ENCODE measurements around the gene NADK. TPM values are rescaled to one million over a fixed set of nuclear protein-coding genes. Genes with fewer than 3 reads are reported as not detected.
A peak's percentile ranks its signal among the peaks of the same experiment; 100 is the strongest.
"Not testable (repeated sequence)": the region's sequence is repeated elsewhere in the genome, so short reads cannot be mapped to it uniquely, and the experiment has no call there.

Gene NADK
- total and polyA plus RNA-seq, 2 donors from 2014 or later = 37.9 to 76.3 TPM

DNA sequence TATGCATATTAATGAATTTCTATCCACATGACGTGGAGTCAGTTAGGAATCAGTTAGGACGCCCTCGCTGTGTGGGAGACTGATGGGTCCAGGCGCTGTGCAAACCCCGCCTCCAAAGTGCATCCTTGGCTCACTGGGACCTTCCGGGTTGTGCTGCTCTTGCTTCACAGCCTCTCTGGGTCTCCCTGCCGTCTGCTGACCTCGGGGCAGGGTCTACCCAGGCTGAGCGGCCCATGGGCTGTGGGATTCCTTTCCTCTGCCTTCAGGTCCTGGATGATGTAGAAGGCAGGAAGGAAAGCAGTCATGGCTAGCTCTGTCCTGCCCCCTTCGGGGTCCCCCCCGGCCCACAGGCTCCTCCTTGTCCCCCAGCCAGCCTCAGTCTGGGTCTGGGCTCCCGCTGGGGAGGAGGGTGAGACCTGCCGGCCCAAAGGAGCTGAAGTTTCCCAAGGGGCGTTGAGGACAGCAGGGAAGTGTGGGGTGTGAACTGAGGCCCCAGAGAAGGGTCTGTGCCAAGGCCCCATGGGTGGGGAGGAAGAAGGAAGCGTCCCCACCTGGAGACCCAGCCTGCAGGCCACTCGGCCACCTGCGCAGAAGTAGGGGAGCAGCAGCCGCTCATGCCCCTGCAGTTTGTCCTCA is 29.5 kb downstream of the NADK start:
- no peaks in the 10 kb centered on the region for H3K9me3 ChIP-seq (ENCODE audit: control insufficient read depth in 2 of 3, insufficient read depth in 1 of 3, low read length in 3 of 3)
- DNase-seq (peak in 2 of 5 donors; percentile 44 to 74), FAIRE-seq (no peak)
- H3K9ac ChIP-seq (ENCODE audit: low read length in 3 of 3) = no peak overlapping the region
- intact Hi-C loops (cut with DNase I) = no loop called here
- no peak overlapping the region for H3K27ac ChIP-seq (ENCODE audit: low read depth in 2 of 2, low read length in 2 of 2)
- TF ChIP-seq, protein P1, sequence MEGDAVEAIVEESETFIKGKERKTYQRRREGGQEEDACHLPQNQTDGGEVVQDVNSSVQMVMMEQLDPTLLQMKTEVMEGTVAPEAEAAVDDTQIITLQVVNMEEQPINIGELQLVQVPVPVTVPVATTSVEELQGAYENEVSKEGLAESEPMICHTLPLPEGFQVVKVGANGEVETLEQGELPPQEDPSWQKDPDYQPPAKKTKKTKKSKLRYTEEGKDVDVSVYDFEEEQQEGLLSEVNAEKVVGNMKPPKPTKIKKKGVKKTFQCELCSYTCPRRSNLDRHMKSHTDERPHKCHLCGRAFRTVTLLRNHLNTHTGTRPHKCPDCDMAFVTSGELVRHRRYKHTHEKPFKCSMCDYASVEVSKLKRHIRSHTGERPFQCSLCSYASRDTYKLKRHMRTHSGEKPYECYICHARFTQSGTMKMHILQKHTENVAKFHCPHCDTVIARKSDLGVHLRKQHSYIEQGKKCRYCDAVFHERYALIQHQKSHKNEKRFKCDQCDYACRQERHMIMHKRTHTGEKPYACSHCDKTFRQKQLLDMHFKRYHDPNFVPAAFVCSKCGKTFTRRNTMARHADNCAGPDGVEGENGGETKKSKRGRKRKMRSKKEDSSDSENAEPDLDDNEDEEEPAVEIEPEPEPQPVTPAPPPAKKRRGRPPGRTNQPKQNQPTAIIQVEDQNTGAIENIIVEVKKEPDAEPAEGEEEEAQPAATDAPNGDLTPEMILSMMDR (IDR thresholded peaks at IDR 0.05; ENCODE audit: borderline replicate concordance, extremely low read depth, insufficient read depth) = no peak
- H3K4me3 ChIP-seq (ENCODE audit: low read length in 3 of 3) = no peak overlapping the region
- no peaks in the 10 kb centered on the region for H3K27me3 ChIP-seq (ENCODE audit: control insufficient read depth, insufficient read depth, low read length)
- H3K36me3 ChIP-seq (ENCODE audit: control insufficient read depth in 2 of 3, insufficient read depth in 3 of 3, low read length in 3 of 3) = no peaks in the 10 kb centered on the region
- H3K4me1 ChIP-seq (ENCODE audit: control insufficient read depth in 2 of 3, insufficient read depth in 2 of 3, low read depth in 1 of 3, low read length in 3 of 3) = no peaks in the 10 kb centered on the region

DNA sequence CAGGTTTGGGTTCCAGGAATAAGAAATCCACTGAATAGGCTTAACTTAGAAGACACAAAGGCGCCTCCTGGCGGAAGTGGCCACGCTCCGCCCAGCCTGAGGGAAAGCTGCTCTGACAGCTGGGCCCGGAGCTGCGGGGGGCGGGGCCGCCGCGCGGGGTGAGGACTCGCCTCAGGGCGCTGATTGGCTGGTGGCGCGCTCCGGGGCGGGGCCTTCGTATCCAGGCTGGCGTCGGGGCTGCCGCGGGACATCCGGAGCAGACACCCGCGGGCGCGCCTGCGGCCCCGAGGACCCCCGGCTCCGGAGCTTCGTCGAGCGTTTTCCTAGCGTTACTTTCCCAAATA is 31.7 kb downstream of the NADK start:
- FAIRE-seq; H3K9me3 ChIP-seq (ENCODE audit: control insufficient read depth in 2 of 3, insufficient read depth in 1 of 3, low read length in 3 of 3); DNase-seq; H3K9ac ChIP-seq (ENCODE audit: low read length in 3 of 3); H3K4me3 ChIP-seq (ENCODE audit: low read length in 3 of 3); H3K36me3 ChIP-seq (ENCODE audit: control insufficient read depth in 2 of 3, insufficient read depth in 3 of 3, low read length in 3 of 3); H3K27me3 ChIP-seq (ENCODE audit: control insufficient read depth, insufficient read depth, low read length); intact Hi-C loops (cut with DNase I); H3K4me1 ChIP-seq (ENCODE audit: control insufficient read depth in 2 of 3, insufficient read depth in 2 of 3, low read depth in 1 of 3, low read length in 3 of 3): not testable (repeated sequence)
- H3K27ac ChIP-seq (ENCODE audit: low read depth in 2 of 2, low read length in 2 of 2) = peak overlapping the region in 1 of 2 donors; percentile 47

DNA sequence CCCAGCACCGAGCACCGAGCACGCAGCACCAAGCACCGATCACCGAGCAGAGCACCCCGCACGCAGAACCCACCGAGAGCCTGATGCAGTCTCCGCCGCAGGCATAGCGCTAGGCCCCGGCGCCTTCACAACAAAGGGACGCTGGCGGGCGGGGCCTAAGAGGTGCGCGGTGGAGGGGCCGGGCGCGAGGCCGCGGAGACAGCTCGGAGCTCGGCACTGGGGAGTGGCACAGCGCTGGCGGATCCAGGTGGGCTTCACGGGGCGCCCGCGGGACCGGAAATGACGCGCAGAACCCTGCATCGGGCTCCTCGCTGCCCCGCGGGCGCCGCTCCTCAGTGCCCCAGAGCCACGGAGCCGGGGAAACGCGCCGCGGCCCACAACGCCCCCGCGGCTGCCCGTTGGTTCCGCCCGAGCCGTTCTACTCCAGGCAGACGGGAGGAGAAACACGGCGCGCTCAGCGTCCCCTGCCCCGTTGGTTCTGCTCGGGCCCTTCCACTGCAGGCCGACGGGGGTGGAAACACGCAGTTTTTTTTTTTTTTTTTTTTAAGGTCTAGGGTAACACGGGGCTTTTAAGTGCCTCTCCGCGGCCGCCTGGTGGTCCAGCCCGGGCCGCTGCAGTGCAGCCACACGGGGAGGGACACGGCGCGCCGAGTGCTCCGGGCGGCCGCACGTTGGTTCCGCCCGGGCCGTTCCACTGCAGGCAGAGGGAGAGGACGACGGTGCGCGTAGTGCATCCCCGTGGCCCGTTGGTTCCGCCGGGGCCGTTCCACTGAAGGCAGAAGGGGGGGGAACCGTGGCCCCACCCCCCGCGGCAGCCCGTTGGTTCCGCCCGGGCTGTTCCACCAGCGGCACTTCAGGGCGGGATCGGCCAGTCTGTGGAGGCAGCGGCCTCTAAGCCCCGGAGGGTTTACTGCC is 32.4 kb downstream of the NADK start:
- H3K27me3 ChIP-seq (ENCODE audit: control insufficient read depth, insufficient read depth, low read length); H3K4me3 ChIP-seq (ENCODE audit: low read length in 3 of 3); H3K9ac ChIP-seq (ENCODE audit: low read length in 3 of 3); H3K4me1 ChIP-seq (ENCODE audit: control insufficient read depth in 2 of 3, insufficient read depth in 2 of 3, low read depth in 1 of 3, low read length in 3 of 3); H3K36me3 ChIP-seq (ENCODE audit: control insufficient read depth in 2 of 3, insufficient read depth in 3 of 3, low read length in 3 of 3); FAIRE-seq; intact Hi-C loops (cut with DNase I); H3K9me3 ChIP-seq (ENCODE audit: control insufficient read depth in 2 of 3, insufficient read depth in 1 of 3, low read length in 3 of 3): not testable (repeated sequence)
- peak in 4 of 5 donors; percentile 46 to 92 (median 81) for DNase-seq
- peak overlapping the region in 1 of 2 donors; percentile 86 for H3K27ac ChIP-seq (ENCODE audit: low read depth in 2 of 2, low read length in 2 of 2)

DNA sequence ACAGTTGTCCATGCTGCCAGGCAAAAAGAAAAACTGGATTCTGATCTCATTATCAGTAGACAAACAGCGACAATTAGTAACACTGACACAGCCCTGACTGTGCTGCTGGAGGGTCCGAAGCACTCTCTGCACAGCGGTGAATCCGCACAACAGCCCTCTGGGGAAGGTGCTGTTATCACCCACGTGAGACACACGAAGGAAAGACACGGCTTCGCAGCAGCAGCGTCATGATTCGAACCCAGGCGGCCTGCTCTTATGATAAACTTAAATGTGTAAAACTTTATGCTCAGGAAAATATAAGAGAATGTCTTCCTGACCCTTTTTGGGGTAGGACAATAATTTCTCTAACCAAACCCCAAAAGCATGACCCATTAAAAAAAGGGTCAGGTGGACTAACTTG is 35.7 kb downstream of the NADK start:
- FAIRE-seq; H3K27me3 ChIP-seq (ENCODE audit: control insufficient read depth, insufficient read depth, low read length); H3K9me3 ChIP-seq (ENCODE audit: control insufficient read depth in 2 of 3, insufficient read depth in 1 of 3, low read length in 3 of 3); H3K4me1 ChIP-seq (ENCODE audit: control insufficient read depth in 2 of 3, insufficient read depth in 2 of 3, low read depth in 1 of 3, low read length in 3 of 3); H3K27ac ChIP-seq (ENCODE audit: low read depth in 2 of 2, low read length in 2 of 2); intact Hi-C loops (cut with DNase I); DNase-seq; H3K4me3 ChIP-seq (ENCODE audit: low read length in 3 of 3); H3K9ac ChIP-seq (ENCODE audit: low read length in 3 of 3); H3K36me3 ChIP-seq (ENCODE audit: control insufficient read depth in 2 of 3, insufficient read depth in 3 of 3, low read length in 3 of 3): not testable (repeated sequence)

DNA sequence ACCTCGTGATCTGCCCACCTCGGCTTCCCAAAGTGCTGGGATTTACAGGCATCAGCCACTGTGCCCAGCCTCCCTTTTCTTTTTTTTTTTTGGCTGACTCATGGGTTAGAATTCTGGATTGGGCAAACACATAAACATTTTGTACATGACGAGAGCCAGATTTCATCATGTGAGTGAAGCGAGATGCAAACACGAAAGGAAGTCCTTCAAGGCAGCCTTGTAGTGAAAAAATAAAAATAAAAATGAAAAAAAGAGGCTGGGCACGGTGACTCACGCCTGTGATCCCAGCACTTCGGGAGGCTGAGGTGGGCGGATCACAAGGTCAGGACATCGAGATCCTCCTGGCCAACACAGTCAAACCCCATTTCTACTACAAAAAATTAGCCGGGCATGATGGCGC is 37.3 kb downstream of the NADK start:
- H3K9me3 ChIP-seq (ENCODE audit: control insufficient read depth in 2 of 3, insufficient read depth in 1 of 3, low read length in 3 of 3); H3K4me1 ChIP-seq (ENCODE audit: control insufficient read depth in 2 of 3, insufficient read depth in 2 of 3, low read depth in 1 of 3, low read length in 3 of 3); intact Hi-C loops (cut with DNase I); DNase-seq; H3K27ac ChIP-seq (ENCODE audit: low read depth in 2 of 2, low read length in 2 of 2); H3K9ac ChIP-seq (ENCODE audit: low read length in 3 of 3); FAIRE-seq; H3K36me3 ChIP-seq (ENCODE audit: control insufficient read depth in 2 of 3, insufficient read depth in 3 of 3, low read length in 3 of 3); H3K27me3 ChIP-seq (ENCODE audit: control insufficient read depth, insufficient read depth, low read length); H3K4me3 ChIP-seq (ENCODE audit: low read length in 3 of 3): not testable (repeated sequence)

DNA sequence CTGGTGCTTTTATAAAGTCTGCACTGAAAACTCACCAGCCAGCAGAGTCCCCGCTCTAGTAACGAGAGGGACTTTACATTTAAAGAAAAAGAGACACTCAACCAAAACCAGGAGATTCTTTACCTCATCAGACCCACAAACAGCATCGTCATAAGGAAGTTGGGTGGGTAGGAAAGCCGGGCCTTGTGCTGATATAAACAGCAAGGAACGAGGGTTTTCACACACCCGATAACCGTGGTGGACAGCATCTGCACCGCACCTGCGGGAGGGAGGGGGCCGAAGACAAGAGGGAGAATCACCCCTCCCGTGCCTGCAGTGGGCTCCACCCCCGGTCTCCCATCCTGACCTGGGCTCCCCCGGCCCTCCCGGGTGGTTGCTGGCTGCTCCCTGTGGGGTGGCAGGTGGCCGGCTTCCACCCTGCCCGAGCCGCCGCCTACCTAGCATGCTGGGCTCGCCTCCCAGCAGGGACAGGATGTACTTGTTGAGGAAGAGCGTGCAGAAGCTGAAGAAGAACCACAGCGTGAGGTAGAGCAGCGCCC is 39.4 kb downstream of the NADK start:
- intact Hi-C loops (cut with DNase I); H3K4me1 ChIP-seq (ENCODE audit: control insufficient read depth in 2 of 3, insufficient read depth in 2 of 3, low read depth in 1 of 3, low read length in 3 of 3); H3K4me3 ChIP-seq (ENCODE audit: low read length in 3 of 3); H3K9ac ChIP-seq (ENCODE audit: low read length in 3 of 3); H3K27ac ChIP-seq (ENCODE audit: low read depth in 2 of 2, low read length in 2 of 2); FAIRE-seq; H3K36me3 ChIP-seq (ENCODE audit: control insufficient read depth in 2 of 3, insufficient read depth in 3 of 3, low read length in 3 of 3); DNase-seq; H3K9me3 ChIP-seq (ENCODE audit: control insufficient read depth in 2 of 3, insufficient read depth in 1 of 3, low read length in 3 of 3); H3K27me3 ChIP-seq (ENCODE audit: control insufficient read depth, insufficient read depth, low read length): not testable (repeated sequence)

DNA sequence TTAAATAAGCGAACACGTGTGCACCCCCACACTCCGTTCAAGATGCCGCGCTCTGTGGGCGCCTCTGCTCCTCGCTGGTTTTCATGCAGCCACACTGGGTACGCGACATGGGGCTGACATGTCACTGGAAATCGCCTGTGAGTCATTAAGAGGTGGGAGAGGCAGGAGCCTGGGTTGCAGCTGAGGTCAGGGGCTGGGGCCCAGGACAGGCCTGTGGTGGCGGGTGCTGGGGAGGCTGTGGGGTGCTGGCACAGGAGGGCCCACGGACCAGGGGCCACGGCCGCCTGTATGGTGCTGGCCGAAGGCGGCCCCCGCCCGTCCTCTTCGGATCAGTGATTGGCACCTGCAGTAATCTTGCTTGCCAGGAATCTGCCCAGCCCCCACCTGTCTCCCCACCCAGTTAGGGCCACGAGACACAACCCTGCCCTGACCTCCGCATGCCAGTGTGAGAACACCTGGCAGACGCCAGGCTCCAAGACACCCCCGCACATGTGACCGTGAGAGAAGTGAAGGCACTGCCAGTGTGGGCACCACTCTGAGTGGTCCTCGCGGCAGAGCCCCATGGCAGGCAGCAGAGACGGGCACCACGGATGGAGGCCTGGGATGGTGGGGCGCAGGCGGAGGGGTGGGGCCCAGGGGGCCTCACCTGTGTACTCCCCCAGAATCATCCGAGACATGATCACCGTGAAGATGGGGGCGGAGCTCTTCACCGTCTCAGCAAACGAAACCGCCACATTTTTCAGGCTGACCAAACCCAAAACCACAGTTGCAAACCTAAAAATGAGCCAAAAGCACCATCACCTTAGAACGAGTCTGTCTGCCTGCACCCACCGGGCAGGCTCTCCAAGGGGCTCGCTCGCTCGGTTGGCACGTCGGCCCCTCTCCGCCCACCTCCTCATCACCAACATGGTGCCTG is 40.3 kb downstream of the NADK start:
- DNase-seq = peak in 1 of 5 donors; percentile 77
- H3K27me3 ChIP-seq (ENCODE audit: control insufficient read depth, insufficient read depth, low read length); H3K27ac ChIP-seq (ENCODE audit: low read depth in 2 of 2, low read length in 2 of 2); H3K36me3 ChIP-seq (ENCODE audit: control insufficient read depth in 2 of 3, insufficient read depth in 3 of 3, low read length in 3 of 3); FAIRE-seq; H3K4me3 ChIP-seq (ENCODE audit: low read length in 3 of 3); intact Hi-C loops (cut with DNase I); H3K9me3 ChIP-seq (ENCODE audit: control insufficient read depth in 2 of 3, insufficient read depth in 1 of 3, low read length in 3 of 3); H3K9ac ChIP-seq (ENCODE audit: low read length in 3 of 3); H3K4me1 ChIP-seq (ENCODE audit: control insufficient read depth in 2 of 3, insufficient read depth in 2 of 3, low read depth in 1 of 3, low read length in 3 of 3): not testable (repeated sequence)
